ENCODE results near the gene CCDC78.

CCDC78 gene

GRCh38 chr16:736936-737481, 10.8 kb upstream of the CCDC78 start:
- no peak overlapping the region for H3K4me3 ChIP-seq (ENCODE audit: extremely low read depth, insufficient read depth, low read length, poor library complexity, severe bottlenecking)
- H3K27ac ChIP-seq (ENCODE audit: low read depth, low read length, severe bottlenecking) = no peak overlapping the region
- peaks cover 51% of the 10 kb centered on the region for H3K36me3 ChIP-seq (ENCODE audit: control insufficient read depth, insufficient read depth, low read length)
- no peaks in the 10 kb centered on the region for H3K9me3 ChIP-seq (ENCODE audit: control insufficient read depth, low read length)
- whole genome bisulfite sequencing, 2 experiments (ENCODE audit: insufficient coverage in 2 of 2) = 95 to 96% methylated on average over 29 of the region's 29 CpGs
- H3K4me1 ChIP-seq (ENCODE audit: control insufficient read depth, insufficient read depth, low read length, poor library complexity, severe bottlenecking) = no peaks in the 10 kb centered on the region

- H3K9me3 ChIP-seq (ENCODE audit: control insufficient read depth, low read length) = no peaks in the 10 kb centered on the region
- H3K4me3 ChIP-seq (ENCODE audit: extremely low read depth, insufficient read depth, low read length, poor library complexity, severe bottlenecking) = no peak overlapping the region
- no peaks in the 10 kb centered on the region for H3K4me1 ChIP-seq (ENCODE audit: control insufficient read depth, insufficient read depth, low read length, poor library complexity, severe bottlenecking)
- no peak overlapping the region for H3K27ac ChIP-seq (ENCODE audit: low read depth, low read length, severe bottlenecking)
- H3K36me3 ChIP-seq (ENCODE audit: control insufficient read depth, insufficient read depth, low read length) = peaks cover 57% of the 10 kb centered on the region
- 97 to 98% methylated on average over 13 of the region's 13 CpGs for WGBS, 2 experiments (ENCODE audit: insufficient coverage in 2 of 2)
Observed at GRCh38 chr16:735982-736453, 9.8 kb upstream of the CCDC78 start.

- 93 to 96% methylated on average over 21 to 25 of the region's 25 CpGs for WGBS, 2 experiments (ENCODE audit: insufficient coverage in 2 of 2)
- no peak overlapping the region for H3K27ac ChIP-seq (ENCODE audit: low read depth, low read length, severe bottlenecking)
- H3K4me1 ChIP-seq (ENCODE audit: control insufficient read depth, insufficient read depth, low read length, poor library complexity, severe bottlenecking) = no peaks in the 10 kb centered on the region
- H3K36me3 ChIP-seq (ENCODE audit: control insufficient read depth, insufficient read depth, low read length) = peaks cover 62% of the 10 kb centered on the region
- no peaks in the 10 kb centered on the region for H3K9me3 ChIP-seq (ENCODE audit: control insufficient read depth, low read length)
- H3K4me3 ChIP-seq (ENCODE audit: extremely low read depth, insufficient read depth, low read length, poor library complexity, severe bottlenecking) = no peak overlapping the region
Observed at GRCh38 chr16:734981-735881, 9.0 kb upstream of the CCDC78 start.

- 94 to 95% methylated on average over 42 to 48 of the region's 49 CpGs for WGBS, 2 experiments (ENCODE audit: insufficient coverage in 2 of 2)
- no peak overlapping the region for H3K4me3 ChIP-seq (ENCODE audit: extremely low read depth, insufficient read depth, low read length, poor library complexity, severe bottlenecking)
Observed at GRCh38 chr16:734208-734980, 8.2 kb upstream of the CCDC78 start.

GRCh38 chr16:733382-734207, 7.4 kb upstream of the CCDC78 start:
- peaks cover 55% of the 10 kb centered on the region for H3K36me3 ChIP-seq (ENCODE audit: control insufficient read depth, insufficient read depth, low read length)
- no peaks in the 10 kb centered on the region for H3K9me3 ChIP-seq (ENCODE audit: control insufficient read depth, low read length)
- no peak overlapping the region for H3K27ac ChIP-seq (ENCODE audit: low read depth, low read length, severe bottlenecking)
- WGBS, 2 experiments (ENCODE audit: insufficient coverage in 2 of 2) = 86 to 87% methylated on average over 33 to 34 of the region's 34 CpGs
- no peaks in the 10 kb centered on the region for H3K4me1 ChIP-seq (ENCODE audit: control insufficient read depth, insufficient read depth, low read length, poor library complexity, severe bottlenecking)
- H3K4me3 ChIP-seq (ENCODE audit: extremely low read depth, insufficient read depth, low read length, poor library complexity, severe bottlenecking) = no peak overlapping the region

More at GRCh38 chr16:734208-734980, 8.2 kb upstream of the CCDC78 start:
- Histone ChIP-seq H3K36me3 (ENCODE audit: control insufficient read depth, insufficient read depth, low read length) (peaks cover 62% of the 10 kb centered on the region), H3K27ac (ENCODE audit: low read depth, low read length, severe bottlenecking) (no peak overlapping the region), H3K4me1 (ENCODE audit: control insufficient read depth, insufficient read depth, low read length, poor library complexity, severe bottlenecking) (no peaks in the 10 kb centered on the region), H3K9me3 (ENCODE audit: control insufficient read depth, low read length) (no peaks in the 10 kb centered on the region)

GRCh38 chr16:732936-733335, 6.7 kb upstream of the CCDC78 start:
- Histone ChIP-seq H3K9me3 (ENCODE audit: control insufficient read depth, low read length) (no peaks in the 10 kb centered on the region), H3K27ac (ENCODE audit: low read depth, low read length, severe bottlenecking) (no peak overlapping the region), H3K4me3 (ENCODE audit: extremely low read depth, insufficient read depth, low read length, poor library complexity, severe bottlenecking) (no peak overlapping the region), H3K36me3 (ENCODE audit: control insufficient read depth, insufficient read depth, low read length) (peaks cover 50% of the 10 kb centered on the region), H3K4me1 (ENCODE audit: control insufficient read depth, insufficient read depth, low read length, poor library complexity, severe bottlenecking) (no peaks in the 10 kb centered on the region)
- 91 to 92% methylated on average over 13 of the region's 13 CpGs for WGBS, 2 experiments (ENCODE audit: insufficient coverage in 2 of 2)

GRCh38 chr16:732332-732731, 6.1 kb upstream of the CCDC78 start:
- Histone ChIP-seq H3K4me1 (ENCODE audit: control insufficient read depth, insufficient read depth, low read length, poor library complexity, severe bottlenecking) (peaks cover 4% of the 10 kb centered on the region), H3K36me3 (ENCODE audit: control insufficient read depth, insufficient read depth, low read length) (peaks cover 44% of the 10 kb centered on the region), H3K27ac (ENCODE audit: low read depth, low read length, severe bottlenecking) (no peak overlapping the region), H3K4me3 (ENCODE audit: extremely low read depth, insufficient read depth, low read length, poor library complexity, severe bottlenecking) (no peak overlapping the region), H3K9me3 (ENCODE audit: control insufficient read depth, low read length) (no peaks in the 10 kb centered on the region)
- WGBS, 2 experiments (ENCODE audit: insufficient coverage in 2 of 2) = 96 to 97% methylated on average over 11 to 12 of the region's 12 CpGs

- Histone ChIP-seq H3K9me3 (ENCODE audit: control insufficient read depth, low read length) (no peaks in the 10 kb centered on the region), H3K4me1 (ENCODE audit: control insufficient read depth, insufficient read depth, low read length, poor library complexity, severe bottlenecking) (peaks cover 4% of the 10 kb centered on the region), H3K36me3 (ENCODE audit: control insufficient read depth, insufficient read depth, low read length) (peaks cover 31% of the 10 kb centered on the region), H3K4me3 (ENCODE audit: extremely low read depth, insufficient read depth, low read length, poor library complexity, severe bottlenecking) (no peak overlapping the region), H3K27ac (ENCODE audit: low read depth, low read length, severe bottlenecking) (no peak overlapping the region)
- WGBS, 2 experiments (ENCODE audit: insufficient coverage in 2 of 2) = 88 to 93% methylated on average over 18 to 19 of the region's 22 CpGs
Observed at GRCh38 chr16:730666-731509, 4.6 kb upstream of the CCDC78 start.

GRCh38 chr16:729768-730665, 3.8 kb upstream of the CCDC78 start:
- H3K4me1 ChIP-seq (ENCODE audit: control insufficient read depth, insufficient read depth, low read length, poor library complexity, severe bottlenecking) = peaks cover 4% of the 10 kb centered on the region
- no peak overlapping the region for H3K27ac ChIP-seq (ENCODE audit: low read depth, low read length, severe bottlenecking)
- no peak overlapping the region for H3K4me3 ChIP-seq (ENCODE audit: extremely low read depth, insufficient read depth, low read length, poor library complexity, severe bottlenecking)
- WGBS, 2 experiments (ENCODE audit: insufficient coverage in 2 of 2) = 93% methylated on average over 35 to 37 of the region's 37 CpGs
- H3K36me3 ChIP-seq (ENCODE audit: control insufficient read depth, insufficient read depth, low read length) = peaks cover 24% of the 10 kb centered on the region
- H3K9me3 ChIP-seq (ENCODE audit: control insufficient read depth, low read length) = no peaks in the 10 kb centered on the region
